HG03139 (cell line): Measurements from ENCODE around the gene TLL2.

Experiments used
- ATAC-seq: cut with Tn5 transposase; IDR thresholded peaks from one replicate; pipeline ENCODE4 v1.9.1; 2021; ENCODE audit not compliant: unreplicated experiment

The TLL2 gene

GRCh38 chr10:96468845-96469244 lies 44.9 kb downstream of the TLL2 start:
- ATAC-seq, result no peak

- ATAC-seq, result no peak
Observed at GRCh38 chr10:96465599-96465998, 48.1 kb downstream of the TLL2 start.

- ATAC-seq, result no peak
Observed at GRCh38 chr10:96463562-96463961, 50.2 kb downstream of the TLL2 start.

GRCh38 chr10:96462606-96463151 lies 51.0 kb downstream of the TLL2 start:
- ATAC-seq, result no peak

GRCh38 chr10:96460316-96460715 lies 53.4 kb downstream of the TLL2 start:
- no peak for ATAC-seq

- ATAC-seq, result no peak
Observed at GRCh38 chr10:96457341-96457740, 56.4 kb downstream of the TLL2 start.

- ATAC-seq, result no peak
Observed at GRCh38 chr10:96456296-96456840, 57.4 kb downstream of the TLL2 start.

- ATAC-seq, result no peak
Observed at GRCh38 chr10:96453856-96454583, 59.7 kb downstream of the TLL2 start.

GRCh38 chr10:96452494-96453153 lies 61.1 kb downstream of the TLL2 start:
- no peak for ATAC-seq

- ATAC-seq, result no peak
Observed at GRCh38 chr10:96450529-96451207, 63.1 kb downstream of the TLL2 start.

GRCh38 chr10:96448558-96448957 lies 65.2 kb downstream of the TLL2 start:
- no peak for ATAC-seq

- ATAC-seq, result no peak
Observed at GRCh38 chr10:96448021-96448457, 65.7 kb downstream of the TLL2 start.

- no peak for ATAC-seq
Observed at GRCh38 chr10:96446966-96447596, 66.6 kb downstream of the TLL2 start.

- no peak for ATAC-seq
Observed at GRCh38 chr10:96441987-96442643, 71.6 kb downstream of the TLL2 start.

GRCh38 chr10:96441322-96441885 lies 72.3 kb downstream of the TLL2 start:
- no peak for ATAC-seq

GRCh38 chr10:96440361-96441292 lies 73.1 kb downstream of the TLL2 start:
- no peak for ATAC-seq

GRCh38 chr10:96439725-96440124 lies 74.0 kb downstream of the TLL2 start:
- no peak for ATAC-seq

GRCh38 chr10:96436035-96436434 lies 77.7 kb downstream of the TLL2 start:
- ATAC-seq, result no peak
